Cardiac septum (tissue), 1 donor: Measurements from ENCODE around the gene HCRT. TPM values are rescaled to one million over a fixed set of nuclear protein-coding genes. Genes with fewer than 3 reads are reported as not detected.
"Not testable (repeated sequence)": the region's sequence is repeated elsewhere in the genome, so short reads cannot be mapped to it uniquely, and the experiment has no call there.

Experiments
- DNase-seq: peaks from one replicate; pipeline ENCODE4 v3.0.0-alpha.2; 2020; ENCODE audit warnings: low spot score
- intact Hi-C: fragments of 100-400 bp; cut with DNase I; formaldehyde crosslinking; loops from one replicate; pipeline ENCODE4 v1.14.0; 2022
- total RNA-seq: library from RNA; stranded (reverse); fragmentation: NEBNext Ultra II Directional; extraction: Animal tissue kit (Norgen Biotek cat#: 25700); gene quantifications from one replicate; pipeline ENCODE4 v1.2.1, GENCODE V29; 2021
- donor health status: DM: no; HTN: no; CAD: no.

Gene HCRT
- total RNA-seq, 1 donor from 2014 or later: not detected

GRCh38 chr17:42200706-42201457 is 15.6 kb upstream of the HCRT start:
- intact Hi-C loops: no loop called here
- DNase-seq: no peak

GRCh38 chr17:42199416-42200011 is 14.3 kb upstream of the HCRT start:
- no peak for DNase-seq
- intact Hi-C loops: no loop called here

DNA sequence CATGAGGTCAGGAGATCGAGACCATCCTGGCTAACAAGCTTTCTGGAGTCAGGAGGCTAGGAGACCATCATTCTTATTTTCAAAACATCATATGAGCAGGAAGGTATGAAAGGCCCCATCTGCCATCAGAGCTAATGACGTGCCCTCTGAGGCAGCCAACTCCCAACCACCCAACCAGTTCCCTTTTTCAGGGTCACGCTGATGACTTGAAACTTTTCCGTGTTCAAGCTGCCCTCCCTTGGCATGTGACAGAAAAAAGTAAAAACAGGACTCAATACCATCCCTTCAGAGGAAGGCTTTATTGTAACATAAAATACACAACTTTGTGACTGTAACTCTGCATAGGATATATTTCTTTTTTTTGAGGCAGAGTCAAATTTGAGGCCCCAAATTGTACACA is 13.6 kb upstream of the HCRT start:
- no peak for DNase-seq
- intact Hi-C loops: no loop called here

DNA sequence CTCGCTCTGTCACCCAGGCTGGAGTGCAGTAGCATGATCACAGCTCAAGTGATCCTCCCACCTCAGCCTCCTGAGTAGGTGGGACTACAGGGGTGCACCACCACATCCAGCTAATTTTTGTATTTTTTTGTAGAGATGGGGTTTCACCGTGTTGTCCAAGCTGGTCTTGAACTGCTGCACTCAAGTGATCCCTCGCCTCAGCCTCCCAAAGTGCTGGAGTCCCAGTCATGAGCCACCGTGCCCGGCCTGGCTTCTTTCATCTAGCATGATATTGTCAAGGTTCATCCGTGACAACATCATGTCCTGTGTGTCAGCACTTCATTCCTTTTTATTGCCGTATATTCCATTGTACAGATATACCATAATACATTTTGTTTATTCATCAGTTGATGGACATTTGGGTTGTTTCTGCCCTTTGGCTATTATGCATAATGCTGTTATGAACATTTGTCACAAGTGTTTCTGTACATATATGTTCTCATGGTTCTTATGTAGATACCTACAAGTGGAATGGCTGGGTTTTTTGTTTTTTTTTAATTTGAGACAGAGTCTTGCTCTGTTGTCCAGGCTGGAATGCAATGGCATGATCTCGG is 12.4 kb upstream of the HCRT start:
- DNase-seq: no peak
- intact Hi-C loops: no loop called here

- peak; percentile 93 for DNase-seq
- intact Hi-C loops: no loop called here
These were observed 9.0 kb upstream of the HCRT start, which contains the start of gene GHDC for GRCh38 chr17:42193969-42194899. Gene GHDC (minus strand): TSS chr17:42194494. CDS start chr17:42193581, 913 bp downstream.

GRCh38 chr17:42193216-42193968 is 8.1 kb upstream of the HCRT start:
- DNase-seq: no peak
- intact Hi-C loops: no loop called here

GRCh38 chr17:42192189-42193126 is 7.2 kb upstream of the HCRT start:
- DNase-seq: no peak
- intact Hi-C loops: no loop called here

DNA sequence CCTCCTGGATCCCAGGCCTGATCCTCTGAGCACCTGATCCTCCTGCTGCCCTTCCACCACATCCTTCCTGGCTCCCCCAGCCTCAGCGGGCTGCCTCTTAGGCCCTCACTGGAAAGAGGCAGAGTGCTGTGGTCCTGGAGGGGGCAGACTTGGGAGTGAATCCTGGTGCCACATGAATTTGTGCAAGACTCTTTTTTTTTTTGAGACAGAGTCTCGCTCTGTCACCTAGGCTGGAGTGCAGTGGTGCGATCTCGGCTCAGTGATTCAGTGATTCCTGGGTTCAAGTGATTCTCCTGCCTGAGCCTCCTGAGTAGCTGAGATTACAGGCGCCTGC is 6.0 kb upstream of the HCRT start:
- no peak for DNase-seq
- intact Hi-C loops: no loop called here

DNA sequence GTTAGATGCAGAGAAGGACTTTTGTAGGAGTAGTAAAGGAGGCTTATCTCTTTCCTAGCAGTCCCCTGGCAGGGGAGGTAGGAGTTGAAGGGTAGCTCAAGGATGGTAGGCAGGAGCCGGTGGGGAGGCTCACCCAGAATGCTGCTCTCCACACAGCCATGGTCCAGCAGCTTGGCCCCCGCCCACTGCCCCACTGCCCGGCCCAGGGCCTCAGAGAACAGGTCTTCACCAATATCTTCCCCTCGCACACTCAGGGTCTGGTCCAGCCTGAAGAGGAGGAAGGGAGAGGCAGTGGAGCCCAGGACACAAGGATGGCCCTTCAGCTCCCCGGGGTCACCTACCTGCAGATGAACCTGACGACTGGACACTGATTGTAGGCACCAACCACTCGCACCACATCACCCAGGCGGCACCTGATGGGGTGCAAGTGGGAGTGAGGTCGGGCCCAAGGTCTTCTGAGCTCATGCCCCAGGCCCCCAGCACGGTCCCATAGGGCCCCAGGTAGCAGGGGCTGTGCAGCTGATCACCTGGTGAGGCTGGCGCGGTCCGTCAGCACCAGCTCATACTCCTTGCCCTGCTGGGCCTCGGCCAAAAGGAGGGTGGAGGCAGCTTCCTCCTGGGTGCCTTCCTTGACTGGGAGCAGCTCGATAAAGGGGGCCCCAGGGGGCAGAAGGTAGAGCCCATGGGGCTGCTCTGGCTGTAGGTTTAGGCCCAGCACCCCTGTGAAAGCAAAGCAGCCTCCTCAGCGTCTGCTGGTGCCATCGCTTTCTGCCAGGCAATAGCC is 5.4 kb upstream of the HCRT start:
- no peak for DNase-seq
- intact Hi-C loops: no loop called here

- intact Hi-C loops: no loop called here
These were observed 4.4 kb upstream of the HCRT start for GRCh38 chr17:42189651-42189965.

GRCh38 chr17:42188749-42189650 is 3.7 kb upstream of the HCRT start:
- intact Hi-C loops: no loop called here
- DNase-seq: no peak

More at GRCh38 chr17:42189651-42189965, 4.4 kb upstream of the HCRT start:
- DNase-seq: no peak

- intact Hi-C loops: no loop called here
- DNase-seq: no peak
These were observed 2.6 kb upstream of the HCRT start for GRCh38 chr17:42187833-42188232.

DNA sequence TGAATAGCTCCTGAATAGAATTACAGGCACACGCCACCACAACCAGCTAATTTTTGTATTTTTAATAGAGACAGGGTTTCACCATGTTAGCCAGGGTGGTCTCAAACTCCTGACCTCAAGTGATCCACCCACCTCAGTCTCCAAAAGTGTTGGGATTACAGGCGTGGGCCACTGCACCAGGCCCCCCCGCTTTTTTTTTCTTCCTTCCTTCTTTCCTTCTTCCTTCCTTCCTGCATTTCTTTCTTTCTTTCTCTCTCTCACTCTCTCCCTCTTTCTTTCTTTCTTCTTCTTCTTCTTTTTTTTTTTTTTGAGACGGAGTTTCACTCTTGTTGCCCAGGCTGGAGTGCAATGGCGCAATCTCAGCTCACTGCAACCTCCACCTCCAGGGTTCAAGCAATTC is 939 bp upstream of the HCRT start:
- DNase-seq, intact Hi-C loops: not testable (repeated sequence)

DNA sequence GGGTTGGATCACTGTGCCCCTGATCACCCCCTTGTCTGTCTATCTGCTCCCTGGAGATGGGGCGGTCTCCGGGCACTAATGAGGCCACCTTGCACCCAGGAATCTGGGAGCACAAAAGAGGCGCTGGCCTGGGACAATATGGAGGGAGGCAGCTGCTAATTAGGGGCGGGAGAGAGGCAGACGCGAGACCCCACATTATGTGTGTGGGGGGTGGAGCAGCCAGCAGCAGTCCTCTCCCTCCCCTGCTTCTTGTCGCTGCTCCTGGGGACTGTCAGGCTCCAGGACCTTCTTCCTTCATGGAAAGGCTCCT is 324 bp upstream of the HCRT start:
- intact Hi-C loops: no loop called here
- no peak for DNase-seq

DNA sequence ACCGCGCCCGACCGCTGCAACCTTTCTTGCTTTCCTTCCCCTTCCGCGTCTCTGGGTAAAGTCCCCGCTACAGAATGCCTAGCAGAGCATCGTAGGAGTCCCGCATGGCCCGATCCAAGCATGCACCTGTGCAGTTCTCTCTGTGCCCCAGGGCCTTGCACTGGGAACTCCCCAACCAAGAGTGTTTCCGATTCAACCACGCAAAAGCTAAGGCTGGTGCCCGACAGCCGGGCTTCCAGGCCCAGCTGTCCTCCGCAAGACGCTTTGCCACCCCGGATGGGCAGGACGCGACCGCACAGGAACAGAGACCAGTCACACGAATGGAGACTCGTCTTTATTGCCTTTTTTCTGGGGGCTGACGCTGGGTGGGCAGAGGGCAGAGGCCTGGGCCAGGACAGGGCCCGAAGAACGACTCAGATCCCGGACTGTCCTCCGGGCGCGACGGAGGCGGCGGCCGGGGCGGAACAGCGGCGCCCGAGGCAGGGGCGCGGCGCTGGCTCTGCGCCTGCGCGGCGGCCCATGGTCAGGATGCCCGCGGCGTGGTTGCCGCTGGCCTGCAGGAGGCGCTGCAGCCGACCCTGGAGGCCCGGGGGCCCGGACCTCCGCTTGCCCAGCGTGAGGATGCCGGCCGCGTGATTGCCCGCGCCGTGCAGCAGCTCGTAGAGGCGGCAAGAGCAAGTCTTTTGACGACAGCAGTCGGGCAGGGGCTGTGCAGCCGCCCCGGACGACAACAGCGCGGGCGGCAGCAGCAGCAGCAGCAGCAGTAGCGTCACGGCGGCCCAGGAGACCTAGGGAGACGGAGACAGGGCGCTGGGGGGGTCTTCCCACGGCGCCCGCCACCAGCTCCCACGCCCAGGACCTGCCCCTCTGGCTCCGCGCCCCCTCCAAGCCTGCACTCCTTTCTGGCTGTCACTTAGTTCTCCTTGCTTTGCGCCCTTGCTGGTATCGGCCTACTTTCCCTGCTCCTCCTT is 1.2 kb downstream of the HCRT start:
- peak; percentile 84 for DNase-seq
- intact Hi-C loops: loop anchor here (5.0 kb wide), 1 partner anchor 57 kb away; no protein-coding TSS in a partner anchor
